Liver (tissue), 9 donors: ENCODE measurements around the gene SLX4. TPM values are rescaled to one million over a fixed set of nuclear protein-coding genes. Genes with fewer than 3 reads are reported as not detected.

Experiments used
- DNase-seq: peaks from one replicate; pipeline ENCODE4 v3.0.0-alpha.2; 2017; ENCODE audit warnings: low spot score
- H3K27ac ChIP-seq, 2 donors: one replicate each; pipeline ENCODE4 v1.7.0; 2013; ENCODE audit warnings: inconsistent platforms in 2 of 2, low read length in 2 of 2, control low read depth in 1 of 2, low read depth in 1 of 2, mild to moderate bottlenecking in 1 of 2
- H3K27me3 ChIP-seq, 4 donors: one replicate each; pipeline versions ENCODE4 v1.6.1 to v1.7.0; 2013; ENCODE audit warnings: low read length in 3 of 4, inconsistent platforms in 1 of 4, mild to moderate bottlenecking in 1 of 4, moderate library complexity in 1 of 4; ENCODE audit not compliant: control insufficient read depth in 4 of 4, insufficient read depth in 4 of 4
- H3K36me3 ChIP-seq, 4 donors: one replicate each; pipeline versions ENCODE4 v1.6.1 to v1.7.0; 2013; ENCODE audit warnings: low read length in 3 of 4, mild to moderate bottlenecking in 3 of 4, low read depth in 1 of 4, moderate library complexity in 1 of 4; ENCODE audit not compliant: control insufficient read depth in 4 of 4, insufficient read depth in 3 of 4
- H3K4me1 ChIP-seq, 4 donors: one replicate each; pipeline versions ENCODE4 v1.6.1 to v1.7.0; 2013; ENCODE audit warnings: low read length in 3 of 4, mild to moderate bottlenecking in 3 of 4, moderate library complexity in 1 of 4; ENCODE audit not compliant: control insufficient read depth in 4 of 4, insufficient read depth in 4 of 4
- H3K4me3 ChIP-seq, 3 donors: one replicate each; pipeline versions ENCODE4 v1.6.1 to v1.7.0; 2013; ENCODE audit warnings: low read length in 3 of 3, control low read depth in 1 of 3, low read depth in 1 of 3, mild to moderate bottlenecking in 1 of 3
- H3K9ac ChIP-seq, 2 donors: one replicate each; pipeline ENCODE4 v1.7.0; 2013; ENCODE audit warnings: low read length in 2 of 2, mild to moderate bottlenecking in 2 of 2, moderate library complexity in 2 of 2, control low read depth in 1 of 2, low read depth in 1 of 2
- H3K9me3 ChIP-seq, 4 donors: one replicate each; pipeline versions ENCODE4 v1.6.1 to v1.7.0; 2013; ENCODE audit warnings: low read length in 3 of 4; ENCODE audit not compliant: control insufficient read depth in 4 of 4
- EGR1 ChIP-seq, 2 donors: IDR thresholded peaks; 2 replicates each; pipeline ENCODE4 v1.6.1; 2016 to 2018; ENCODE audit warnings: antibody characterized with exemption in 2 of 2, low read depth in 2 of 2
- FOXA1 ChIP-seq: IDR thresholded peaks from 2 replicates; pipeline ENCODE4 v1.6.1; 2016; ENCODE audit warnings: antibody characterized with exemption
- FOXA2 ChIP-seq: IDR thresholded peaks from 2 replicates; pipeline ENCODE4 v1.6.1; 2016; ENCODE audit warnings: antibody characterized with exemption
- GABPA ChIP-seq, 2 donors: IDR thresholded peaks in 1 of 2; conservative IDR thresholded peaks in 1 of 2; 2 replicates each; pipeline ENCODE4 v1.6.1; 2016; ENCODE audit warnings: antibody characterized with exemption in 2 of 2, mild to moderate bottlenecking in 1 of 2, moderate library complexity in 1 of 2
- HNF4A ChIP-seq, 2 donors: conservative IDR thresholded peaks; 2 replicates each; pipeline ENCODE4 v1.6.1; 2016; ENCODE audit warnings: antibody characterized with exemption in 2 of 2, mild to moderate bottlenecking in 2 of 2
- JUND ChIP-seq, 2 donors: IDR thresholded peaks; 2 replicates each; pipeline ENCODE4 v1.6.1; 2016; ENCODE audit warnings: antibody characterized with exemption in 2 of 2
- NR2F2 ChIP-seq: IDR thresholded peaks from 2 replicates; pipeline ENCODE4 v1.6.1; 2016; ENCODE audit warnings: antibody characterized with exemption
- RAD21 ChIP-seq, 2 donors: IDR thresholded peaks; 2 replicates each; pipeline ENCODE4 v1.6.1; 2016; ENCODE audit warnings: antibody characterized with exemption in 2 of 2, mild to moderate bottlenecking in 2 of 2
- RXRA ChIP-seq, 2 donors: IDR thresholded peaks; 2 replicates each; pipeline ENCODE4 v1.6.1; 2017 to 2018; ENCODE audit warnings: antibody characterized with exemption in 2 of 2, mild to moderate bottlenecking in 1 of 2
- SP1 ChIP-seq: IDR thresholded peaks from 2 replicates; pipeline ENCODE4 v1.6.1; 2018; ENCODE audit warnings: antibody characterized with exemption, mild to moderate bottlenecking
- TAF1 ChIP-seq: conservative IDR thresholded peaks from 2 replicates; pipeline ENCODE4 v1.6.1; 2016; ENCODE audit warnings: antibody characterized with exemption, mild to moderate bottlenecking
- YY1 ChIP-seq: IDR thresholded peaks from 2 replicates; pipeline ENCODE4 v1.6.1; 2016; ENCODE audit warnings: antibody characterized with exemption, mild to moderate bottlenecking
- ZBTB33 ChIP-seq: IDR thresholded peaks from 2 replicates; pipeline ENCODE4 v1.6.1; 2016; ENCODE audit warnings: antibody characterized with exemption
- WGBS: extraction: QIAGEN DNeasy Blood & Tissue Kit; methylation state at CpG from one replicate; pipeline ENCODE4 v1.1.7; 2013; 5-methylcytosine and 5-hydroxymethylcytosine counted together
- polyA plus RNA-seq, 2 donors: library from polyadenylated mRNA; stranded (reverse) in 1 of 2; unstranded in 1 of 2; fragments of 200-250 nt in 1 of 2; fragments of >200 nt in 1 of 2; fragmentation: Nextera tagmentation in 1 of 2; extraction: Ambion mirVana in 1 of 2; gene quantifications; one replicate each; pipeline versions ENCODE4 v1.2.1 to v1.2.3, GENCODE V29; 2013 to 2015
- total RNA-seq, 2 donors: library from RNA; depleted of rRNA; stranded (reverse); fragments of >200 nt; gene quantifications; one replicate each; pipeline ENCODE4 v1.2.3, GENCODE V29; 2014
- TF ChIP-seq, protein P1 (sequence below): IDR thresholded peaks from 2 replicates; pipeline ENCODE4 v1.6.1; 2016; ENCODE audit warnings: antibody characterized with exemption, mild to moderate bottlenecking
- TF ChIP-seq, protein P2 (sequence below): IDR thresholded peaks from 2 replicates; pipeline ENCODE4 v1.6.1; 2016; ENCODE audit warnings: antibody characterized with exemption
- TF ChIP-seq, protein P3 (sequence below): IDR thresholded peaks from 2 replicates; pipeline ENCODE4 v1.6.1; 2016; ENCODE audit warnings: antibody characterized with exemption
- donor health status: healthy.
- donor health status: healthy.
- donor health status: healthy.
- donor health status: healthy.
- donor health status: healthy.

The SLX4 gene
- total and polyA plus RNA-seq, 4 donors, result 0.32 to 4.9 (median 1.3) TPM

DNA sequence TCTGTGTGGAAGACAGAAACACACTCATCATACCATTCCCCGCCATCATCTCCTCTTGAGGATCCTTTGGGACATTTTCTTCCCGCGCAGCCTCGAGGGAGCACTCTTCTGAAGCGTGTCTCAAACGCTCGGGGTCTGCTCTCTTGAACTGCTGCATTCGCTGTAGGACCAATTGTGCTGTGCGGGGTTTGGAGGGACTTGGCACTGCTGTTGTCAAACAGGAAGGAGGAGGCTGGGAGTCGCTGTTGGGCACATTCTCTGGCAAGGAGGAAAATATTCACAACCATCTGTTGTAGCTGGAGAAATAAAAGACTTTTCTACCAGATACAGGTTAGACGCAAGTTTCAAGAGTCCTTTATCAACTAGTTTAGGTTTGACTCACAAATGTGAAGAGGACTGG is 5.0 kb downstream of the SLX4 start:
- DNase-seq, result no peak
- 90% methylated on average over 11 of the region's 11 CpGs for WGBS
- peaks cover 0 to 7% (median 4%) of the 10 kb centered on the region in 4 donors for H3K36me3 ChIP-seq
- H3K9me3 ChIP-seq, result no peaks in the 10 kb centered on the region
- TF ChIP-seq, protein P1, sequence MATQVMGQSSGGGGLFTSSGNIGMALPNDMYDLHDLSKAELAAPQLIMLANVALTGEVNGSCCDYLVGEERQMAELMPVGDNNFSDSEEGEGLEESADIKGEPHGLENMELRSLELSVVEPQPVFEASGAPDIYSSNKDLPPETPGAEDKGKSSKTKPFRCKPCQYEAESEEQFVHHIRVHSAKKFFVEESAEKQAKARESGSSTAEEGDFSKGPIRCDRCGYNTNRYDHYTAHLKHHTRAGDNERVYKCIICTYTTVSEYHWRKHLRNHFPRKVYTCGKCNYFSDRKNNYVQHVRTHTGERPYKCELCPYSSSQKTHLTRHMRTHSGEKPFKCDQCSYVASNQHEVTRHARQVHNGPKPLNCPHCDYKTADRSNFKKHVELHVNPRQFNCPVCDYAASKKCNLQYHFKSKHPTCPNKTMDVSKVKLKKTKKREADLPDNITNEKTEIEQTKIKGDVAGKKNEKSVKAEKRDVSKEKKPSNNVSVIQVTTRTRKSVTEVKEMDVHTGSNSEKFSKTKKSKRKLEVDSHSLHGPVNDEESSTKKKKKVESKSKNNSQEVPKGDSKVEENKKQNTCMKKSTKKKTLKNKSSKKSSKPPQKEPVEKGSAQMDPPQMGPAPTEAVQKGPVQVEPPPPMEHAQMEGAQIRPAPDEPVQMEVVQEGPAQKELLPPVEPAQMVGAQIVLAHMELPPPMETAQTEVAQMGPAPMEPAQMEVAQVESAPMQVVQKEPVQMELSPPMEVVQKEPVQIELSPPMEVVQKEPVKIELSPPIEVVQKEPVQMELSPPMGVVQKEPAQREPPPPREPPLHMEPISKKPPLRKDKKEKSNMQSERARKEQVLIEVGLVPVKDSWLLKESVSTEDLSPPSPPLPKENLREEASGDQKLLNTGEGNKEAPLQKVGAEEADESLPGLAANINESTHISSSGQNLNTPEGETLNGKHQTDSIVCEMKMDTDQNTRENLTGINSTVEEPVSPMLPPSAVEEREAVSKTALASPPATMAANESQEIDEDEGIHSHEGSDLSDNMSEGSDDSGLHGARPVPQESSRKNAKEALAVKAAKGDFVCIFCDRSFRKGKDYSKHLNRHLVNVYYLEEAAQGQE, result no peak
- TF ChIP-seq FOXA1, result no peak
- TF ChIP-seq, protein P2, sequence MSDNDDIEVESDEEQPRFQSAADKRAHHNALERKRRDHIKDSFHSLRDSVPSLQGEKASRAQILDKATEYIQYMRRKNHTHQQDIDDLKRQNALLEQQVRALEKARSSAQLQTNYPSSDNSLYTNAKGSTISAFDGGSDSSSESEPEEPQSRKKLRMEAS, result no peak
- no peak for TF ChIP-seq SP1
- TF ChIP-seq TAF1, result no peak
- H3K4me3 ChIP-seq, result no peak overlapping the region
- H3K27me3 ChIP-seq, result no peaks in the 10 kb centered on the region
- H3K4me1 ChIP-seq, result peaks cover 0 to 26% (median 21%) of the 10 kb centered on the region in 4 donors
- H3K27ac ChIP-seq, result no peak overlapping the region
- no peak overlapping the region for H3K9ac ChIP-seq

- 98% methylated on average over 7 of the region's 7 CpGs for WGBS
- no peak for DNase-seq
- TF ChIP-seq RXRA (IDR thresholded peaks at IDR 0.05) (no peak), EGR1 (IDR thresholded peaks at IDR 0.05; ENCODE audit: low read depth in 2 of 2) (no peak), JUND (IDR thresholded peaks at IDR 0.05) (no peak), TAF1 (no peak), ZBTB33 (no peak), FOXA2 (no peak), RAD21 (IDR thresholded peaks at IDR 0.05) (no peak), NR2F2 (no peak), GABPA (IDR thresholded peaks at IDR 0.05 in 1 of 2, conservative IDR thresholded peaks at IDR 0.05 in 1 of 2) (no peak), YY1 (no peak), HNF4A (conservative IDR thresholded peaks at IDR 0.05) (no peak)
- TF ChIP-seq, protein P3, sequence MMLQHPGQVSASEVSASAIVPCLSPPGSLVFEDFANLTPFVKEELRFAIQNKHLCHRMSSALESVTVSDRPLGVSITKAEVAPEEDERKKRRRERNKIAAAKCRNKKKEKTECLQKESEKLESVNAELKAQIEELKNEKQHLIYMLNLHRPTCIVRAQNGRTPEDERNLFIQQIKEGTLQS, result no peak
- TF ChIP-seq, protein P2, result no peak
- TF ChIP-seq, protein P1, result no peak
- no peak overlapping the region for H3K4me3 ChIP-seq
- no peak overlapping the region for H3K9ac ChIP-seq
- peaks cover 2 to 8% (median 5%) of the 10 kb centered on the region in 4 donors for H3K36me3 ChIP-seq
- no peaks in the 10 kb centered on the region for H3K27me3 ChIP-seq
- H3K9me3 ChIP-seq, result peaks cover 0 to 3% (median 0%) of the 10 kb centered on the region in 4 donors
- H3K27ac ChIP-seq, result no peak overlapping the region
- no peaks in the 10 kb centered on the region for H3K4me1 ChIP-seq
These were observed 9.1 kb downstream of the SLX4 start for GRCh38 chr16:3602320-3602653.
